HG03469 (cell line): ENCODE results near the gene DNAJC5.
"Not testable (repeated sequence)": the region's sequence is repeated elsewhere in the genome, so short reads cannot be mapped to it uniquely, and the experiment has no call there.

Source experiments
- ATAC-seq: cut with Tn5 transposase; IDR thresholded peaks from one replicate; pipeline ENCODE4 v1.9.1; 2021; ENCODE audit warnings: mild to moderate bottlenecking, moderate library complexity, moderate number of reproducible peaks; ENCODE audit not compliant: unreplicated experiment

The DNAJC5 gene

GRCh38 chr20:63966172-63966943, 71.4 kb downstream of the DNAJC5 start:
- no peak for ATAC-seq

- ATAC-seq, result no peak
Observed at GRCh38 chr20:63966944-63967322, 72.0 kb downstream of the DNAJC5 start.

- no peak for ATAC-seq
Observed at GRCh38 chr20:63967330-63968135, 72.6 kb downstream of the DNAJC5 start.

- no peak for ATAC-seq
Observed at GRCh38 chr20:63968136-63968927, 73.4 kb downstream of the DNAJC5 start.

GRCh38 chr20:63968928-63969760, 74.2 kb downstream of the DNAJC5 start:
- no peak for ATAC-seq

GRCh38 chr20:63969838-63970713, 75.2 kb downstream of the DNAJC5 start, which contains the start of gene ZNF512B:
Gene ZNF512B (minus strand): TSS chr20:63969930. CDS start chr20:63967950, 1,980 bp downstream.
- ATAC-seq, result no peak

- ATAC-seq, result no peak
Observed at GRCh38 chr20:63970714-63971431, 75.9 kb downstream of the DNAJC5 start.

- not testable (repeated sequence) for ATAC-seq
Observed at GRCh38 chr20:63971960-63972311, 77.0 kb downstream of the DNAJC5 start.

GRCh38 chr20:63972312-63973159, 77.6 kb downstream of the DNAJC5 start:
- no peak for ATAC-seq

- ATAC-seq, result no peak
Observed at GRCh38 chr20:63973160-63973479, 78.2 kb downstream of the DNAJC5 start.

GRCh38 chr20:63973636-63974401, 78.9 kb downstream of the DNAJC5 start:
- ATAC-seq, result no peak

GRCh38 chr20:63974402-63975200, 79.7 kb downstream of the DNAJC5 start:
- ATAC-seq, result no peak

GRCh38 chr20:63976511-63976910, 81.6 kb downstream of the DNAJC5 start:
- ATAC-seq, result not testable (repeated sequence)

- ATAC-seq, result no peak
Observed at GRCh38 chr20:63976980-63977738, 82.2 kb downstream of the DNAJC5 start.

- no peak for ATAC-seq
Observed at GRCh38 chr20:63977739-63978276, 82.9 kb downstream of the DNAJC5 start.
